HL-60/S4 treated with phorbol 12-myristate 13-acetate at 8.2 ng/mL for 4 days and 3 days (cell line): ENCODE data around the gene CDH23.

Experiments used
- in situ Hi-C: fragments of 300-500 bp; cut with MboI; formaldehyde crosslinking; loops from 2 replicates; pipeline ENCODE4 v1.15.0; 2022; ENCODE audit warnings: low sequenced_read_pairs

Gene CDH23

GRCh38 chr10:71509444-71509843 lies 112.7 kb downstream of the CDH23 start:
- in situ Hi-C loops: no loop called here

- in situ Hi-C loops: no loop called here
These were observed 114.5 kb downstream of the CDH23 start for GRCh38 chr10:71511206-71511605.

- in situ Hi-C loops: no loop called here
These were observed 115.6 kb downstream of the CDH23 start for GRCh38 chr10:71512312-71512711.

- in situ Hi-C loops: no loop called here
These were observed 116.2 kb downstream of the CDH23 start for GRCh38 chr10:71512761-71513539.

- in situ Hi-C loops: no loop called here
These were observed 116.8 kb downstream of the CDH23 start for GRCh38 chr10:71513540-71513853.

GRCh38 chr10:71513936-71514335 lies 117.2 kb downstream of the CDH23 start:
- in situ Hi-C loops: no loop called here

- in situ Hi-C loops: no loop called here
These were observed 118.9 kb downstream of the CDH23 start for GRCh38 chr10:71515531-71516172.

- in situ Hi-C loops: no loop called here
These were observed 120.2 kb downstream of the CDH23 start for GRCh38 chr10:71516890-71517289.

- in situ Hi-C loops: no loop called here
These were observed 120.8 kb downstream of the CDH23 start for GRCh38 chr10:71517298-71518169.

GRCh38 chr10:71520042-71520441 lies 123.3 kb downstream of the CDH23 start:
- in situ Hi-C loops: no loop called here

- in situ Hi-C loops: no loop called here
These were observed 125.1 kb downstream of the CDH23 start for GRCh38 chr10:71521504-71522441.

GRCh38 chr10:71522442-71523144 lies 125.9 kb downstream of the CDH23 start:
- in situ Hi-C loops: no loop called here

GRCh38 chr10:71523756-71524155 lies 127.0 kb downstream of the CDH23 start:
- in situ Hi-C loops: no loop called here

- in situ Hi-C loops: no loop called here
These were observed 128.4 kb downstream of the CDH23 start for GRCh38 chr10:71525092-71525491.

- in situ Hi-C loops: no loop called here
These were observed 129.0 kb downstream of the CDH23 start for GRCh38 chr10:71525721-71526120.

- in situ Hi-C loops: no loop called here
These were observed 129.9 kb downstream of the CDH23 start for GRCh38 chr10:71526653-71527052.

- in situ Hi-C loops: no loop called here
These were observed 130.4 kb downstream of the CDH23 start for GRCh38 chr10:71527135-71527534.

GRCh38 chr10:71528371-71529206 lies 131.9 kb downstream of the CDH23 start:
- in situ Hi-C loops: no loop called here

GRCh38 chr10:71529207-71529827 lies 132.6 kb downstream of the CDH23 start:
- in situ Hi-C loops: no loop called here
